ENCODE measurements around the gene SGPL1. TPM values are rescaled to one million over a fixed set of nuclear protein-coding genes. Genes with fewer than 3 reads are reported as not detected.

The SGPL1 gene
- total and polyA plus RNA-seq, 2 experiments from 2014 or later: 12.0 to 42.7 TPM

DNA sequence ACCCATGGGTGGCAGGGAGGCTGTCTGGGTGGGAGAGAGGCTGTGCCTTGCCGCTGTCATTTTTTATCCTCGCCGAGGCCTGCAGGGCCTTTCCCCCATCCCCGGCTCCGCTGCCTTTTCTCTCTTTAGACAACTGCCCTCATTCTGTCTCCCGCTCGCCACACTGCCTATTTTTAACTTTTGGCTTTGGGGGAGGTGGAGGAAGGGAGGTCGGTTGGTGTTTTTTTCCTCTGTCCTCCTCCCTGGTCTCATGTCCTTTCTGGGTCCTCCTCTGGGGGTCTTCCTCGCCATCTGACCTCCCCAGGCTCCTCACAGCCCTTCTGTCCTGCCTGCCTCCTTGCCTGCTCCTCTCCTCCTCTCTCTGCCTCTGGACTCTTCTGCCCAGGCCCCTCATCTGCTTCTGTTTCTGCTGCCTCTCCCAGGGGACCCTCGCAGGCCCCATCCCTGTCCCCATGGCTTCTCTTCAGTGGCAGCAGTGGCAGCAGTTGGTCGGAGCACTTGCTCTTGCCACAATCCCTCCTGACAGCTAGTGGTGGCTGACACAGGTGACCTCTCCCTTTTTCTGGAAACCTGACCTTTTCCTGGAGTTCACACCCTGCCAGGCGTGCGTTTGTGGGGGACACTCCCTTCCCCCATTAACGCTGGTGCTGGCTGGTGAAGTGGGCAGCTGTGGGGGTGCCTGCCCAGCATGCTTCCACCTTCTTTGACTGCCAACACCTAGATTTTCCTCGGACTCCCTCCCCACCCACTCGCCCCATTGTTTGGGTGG is 92.1 kb downstream of the SGPL1 start:
- Mint-ChIP-seq H3K4me1 (0 out of 3 replicates have a peak, but pooled peaks cover 4% of the 10 kb centered on the region), H3K27me3 (ENCODE audit: insufficient read depth, low read depth, poor library complexity) (peaks cover 10% of the 10 kb centered on the region), H3K36me3 (ENCODE audit: low read depth) (no peaks in the 10 kb centered on the region), H3K27ac (no peak overlapping the region), H3K9me3 (peaks cover 3% of the 10 kb centered on the region; the same call in 2 of the 3 replicates), H3K4me3 (no peak overlapping the region)
- Histone ChIP-seq H3F3A (replicated peaks; ENCODE audit: low read depth) (no peaks in the 10 kb centered on the region), H3K36me3 (ENCODE audit: insufficient read depth) (no peaks in the 10 kb centered on the region), H2AFZ (no peak overlapping the region), H3K27me3 (ENCODE audit: insufficient read depth) (no peaks in the 10 kb centered on the region), H3K27ac (ENCODE audit: low read depth) (no peak overlapping the region), H3K4me3 (no peak overlapping the region), H3K79me2 (replicated peaks; ENCODE audit: insufficient read depth) (no peaks in the 10 kb centered on the region), H3K9me2 (ENCODE audit: insufficient read depth) (no peaks in the 10 kb centered on the region), H4K20me1 (replicated peaks; ENCODE audit: insufficient read depth) (no peaks in the 10 kb centered on the region), H3K4me2 (no peak overlapping the region), H3K4me1 (ENCODE audit: insufficient read depth) (no peaks in the 10 kb centered on the region)
- no peak for DNase-seq (ENCODE audit: low spot score)
- TF ChIP-seq EZH2 (IDR thresholded peaks at IDR 0.05; ENCODE audit: low read depth, unreplicated experiment) (no peak), ZNF114 (CRISPR knock-in tag; IDR thresholded peaks at IDR 0.05) (no peak), CREB1 (CRISPR knock-in tag; IDR thresholded peaks at IDR 0.05; ENCODE audit: low read depth) (no peak), ETS1 (IDR thresholded peaks at IDR 0.05) (no peak), JUNB (IDR thresholded peaks at IDR 0.05; ENCODE audit: unreplicated experiment) (no peak), NANOG (IDR thresholded peaks at IDR 0.05; ENCODE audit: borderline replicate concordance) (no peak)
- TF ChIP-seq, protein P1, sequence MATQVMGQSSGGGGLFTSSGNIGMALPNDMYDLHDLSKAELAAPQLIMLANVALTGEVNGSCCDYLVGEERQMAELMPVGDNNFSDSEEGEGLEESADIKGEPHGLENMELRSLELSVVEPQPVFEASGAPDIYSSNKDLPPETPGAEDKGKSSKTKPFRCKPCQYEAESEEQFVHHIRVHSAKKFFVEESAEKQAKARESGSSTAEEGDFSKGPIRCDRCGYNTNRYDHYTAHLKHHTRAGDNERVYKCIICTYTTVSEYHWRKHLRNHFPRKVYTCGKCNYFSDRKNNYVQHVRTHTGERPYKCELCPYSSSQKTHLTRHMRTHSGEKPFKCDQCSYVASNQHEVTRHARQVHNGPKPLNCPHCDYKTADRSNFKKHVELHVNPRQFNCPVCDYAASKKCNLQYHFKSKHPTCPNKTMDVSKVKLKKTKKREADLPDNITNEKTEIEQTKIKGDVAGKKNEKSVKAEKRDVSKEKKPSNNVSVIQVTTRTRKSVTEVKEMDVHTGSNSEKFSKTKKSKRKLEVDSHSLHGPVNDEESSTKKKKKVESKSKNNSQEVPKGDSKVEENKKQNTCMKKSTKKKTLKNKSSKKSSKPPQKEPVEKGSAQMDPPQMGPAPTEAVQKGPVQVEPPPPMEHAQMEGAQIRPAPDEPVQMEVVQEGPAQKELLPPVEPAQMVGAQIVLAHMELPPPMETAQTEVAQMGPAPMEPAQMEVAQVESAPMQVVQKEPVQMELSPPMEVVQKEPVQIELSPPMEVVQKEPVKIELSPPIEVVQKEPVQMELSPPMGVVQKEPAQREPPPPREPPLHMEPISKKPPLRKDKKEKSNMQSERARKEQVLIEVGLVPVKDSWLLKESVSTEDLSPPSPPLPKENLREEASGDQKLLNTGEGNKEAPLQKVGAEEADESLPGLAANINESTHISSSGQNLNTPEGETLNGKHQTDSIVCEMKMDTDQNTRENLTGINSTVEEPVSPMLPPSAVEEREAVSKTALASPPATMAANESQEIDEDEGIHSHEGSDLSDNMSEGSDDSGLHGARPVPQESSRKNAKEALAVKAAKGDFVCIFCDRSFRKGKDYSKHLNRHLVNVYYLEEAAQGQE (IDR thresholded peaks at IDR 0.05; ENCODE audit: unreplicated experiment): no peak
- no peak for ATAC-seq

DNA sequence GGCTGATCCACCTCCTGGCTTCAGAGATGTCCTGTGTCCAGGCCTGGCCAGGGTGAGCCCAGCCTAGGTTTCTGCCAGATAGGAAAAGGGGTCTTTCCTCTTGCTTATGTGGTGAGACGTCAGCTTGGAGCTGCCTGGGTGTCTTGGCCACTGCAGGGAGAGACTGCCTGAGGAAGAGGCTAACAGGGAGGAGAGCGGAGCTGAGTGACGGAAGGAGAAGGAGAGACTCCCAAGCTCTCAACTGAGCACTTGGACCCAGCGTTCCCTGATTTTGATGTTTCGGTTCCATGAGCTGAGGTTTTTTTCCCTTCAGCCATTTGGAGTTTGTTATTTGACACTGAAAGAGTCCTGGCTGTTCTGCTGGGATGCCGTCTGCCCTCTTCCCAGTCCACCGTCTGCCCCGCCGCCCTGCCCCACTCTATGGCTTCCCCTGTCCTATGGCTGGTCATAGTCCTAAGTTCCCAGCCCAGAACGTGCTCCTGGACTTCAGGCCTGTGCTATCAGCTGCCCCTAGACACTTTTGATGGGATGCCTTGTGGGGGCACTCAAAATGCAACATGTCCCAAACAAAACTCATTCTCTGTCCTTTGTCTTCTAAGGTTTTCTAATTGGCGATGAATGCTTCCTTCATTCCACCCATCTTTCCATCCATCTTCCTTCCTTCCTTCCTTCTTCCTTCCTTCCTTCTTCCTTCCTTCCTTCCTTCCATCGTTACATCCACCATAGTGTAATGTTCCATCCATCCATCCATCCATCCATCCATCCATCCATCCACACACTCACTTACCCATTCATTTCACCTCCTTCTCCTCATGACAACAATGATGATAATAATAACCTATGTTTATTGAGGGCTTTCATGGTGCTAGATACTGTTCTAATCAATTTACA is 92.9 kb downstream of the SGPL1 start:
- Histone ChIP-seq H3K27me3 (ENCODE audit: insufficient read depth) (no peaks in the 10 kb centered on the region), H2AFZ (no peak overlapping the region), H3K27ac (ENCODE audit: low read depth) (no peak overlapping the region), H3K79me2 (replicated peaks; ENCODE audit: insufficient read depth) (no peaks in the 10 kb centered on the region), H3K4me3 (no peak overlapping the region), H3F3A (replicated peaks; ENCODE audit: low read depth) (no peaks in the 10 kb centered on the region), H3K9me2 (ENCODE audit: insufficient read depth) (no peaks in the 10 kb centered on the region), H4K20me1 (replicated peaks; ENCODE audit: insufficient read depth) (no peaks in the 10 kb centered on the region), H3K4me1 (ENCODE audit: insufficient read depth) (no peaks in the 10 kb centered on the region), H3K4me2 (no peak overlapping the region), H3K36me3 (ENCODE audit: insufficient read depth) (no peaks in the 10 kb centered on the region)
- DNase-seq (ENCODE audit: low spot score) (no peak), ATAC-seq (no peak)
- Mint-ChIP-seq H3K27ac (no peak overlapping the region), H3K9me3 (peaks cover 3% of the 10 kb centered on the region; the same call in 2 of the 3 replicates), H3K4me3 (no peak overlapping the region), H3K4me1 (no peaks in the 10 kb centered on the region; the same call in 2 of the 3 replicates), H3K27me3 (ENCODE audit: insufficient read depth, low read depth, poor library complexity) (peaks cover 12% of the 10 kb centered on the region), H3K36me3 (ENCODE audit: low read depth) (no peaks in the 10 kb centered on the region)
- no peak for TF ChIP-seq CREB1 (CRISPR knock-in tag; IDR thresholded peaks at IDR 0.05; ENCODE audit: low read depth)
- TF ChIP-seq EZH2 (IDR thresholded peaks at IDR 0.05; ENCODE audit: low read depth, unreplicated experiment): no peak
- TF ChIP-seq POLR2AphosphoS5 (IDR thresholded peaks at IDR 0.05; ENCODE audit: low read depth): no peak
- TF ChIP-seq STAT1 (IDR thresholded peaks at IDR 0.05; ENCODE audit: unreplicated experiment): no peak
- no peak for TF ChIP-seq ZNF331 (CRISPR knock-in tag; IDR thresholded peaks at IDR 0.05; ENCODE audit: low read depth)
- TF ChIP-seq, protein P1 (IDR thresholded peaks at IDR 0.05; ENCODE audit: unreplicated experiment): no peak
- TF ChIP-seq CTCF (conservative IDR thresholded peaks at IDR 0.05; ENCODE audit: low read depth in 2 of 2): no peak
- TF ChIP-seq JUNB (IDR thresholded peaks at IDR 0.05; ENCODE audit: unreplicated experiment): no peak

Measured in GM23338 (cell line).